Measurements from ENCODE around the gene RHOBTB1. TPM values are rescaled to one million over a fixed set of nuclear protein-coding genes. Genes with fewer than 3 reads are reported as not detected.
"Not testable (repeated sequence)": the region's sequence is repeated elsewhere in the genome, so short reads cannot be mapped to it uniquely, and the experiment has no call there.

Gene RHOBTB1
- total RNA-seq, 1 donor from 2014 or later, result 34.2 TPM

DNA sequence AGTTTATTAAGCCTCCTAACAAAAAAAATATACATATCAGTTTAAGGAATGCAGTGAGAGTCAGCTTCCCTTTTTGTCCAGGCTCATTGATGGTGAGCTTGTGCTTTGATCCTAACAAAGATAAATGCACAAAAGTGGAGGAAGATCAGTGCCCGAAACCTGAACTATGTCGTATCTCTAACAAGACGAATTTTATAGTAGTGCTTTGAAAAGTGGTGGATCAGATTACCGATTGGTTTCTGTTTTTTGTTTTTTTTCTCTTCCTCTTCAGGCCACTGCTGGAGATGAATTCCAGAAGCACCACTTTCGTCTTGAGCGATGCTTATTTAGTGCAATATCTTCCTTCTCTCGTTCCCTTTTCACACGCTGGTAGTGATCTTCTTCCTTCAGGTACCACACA, 72.8 kb downstream of the RHOBTB1 start:
- DNase-seq (ENCODE audit: extremely low read depth, low read depth, low spot score), result no peak

DNA sequence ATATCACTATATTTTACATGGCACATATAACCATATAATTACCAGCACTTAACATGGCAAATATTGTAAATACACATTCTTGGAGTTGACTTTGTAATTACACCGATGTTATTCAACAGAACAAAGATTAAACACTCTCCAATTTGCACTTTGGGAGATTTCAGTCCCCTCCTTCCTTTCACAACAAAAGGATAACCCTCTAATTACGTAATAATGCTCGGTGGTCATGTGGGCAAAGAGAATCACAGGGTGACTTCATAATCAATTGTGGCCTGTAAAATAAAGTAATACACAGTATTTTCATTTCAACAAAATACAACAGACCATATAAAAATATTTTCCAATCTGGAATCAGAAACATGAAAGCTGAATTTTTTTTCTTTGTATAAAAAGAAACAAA, 73.2 kb downstream of the RHOBTB1 start:
- no peak for DNase-seq (ENCODE audit: extremely low read depth, low read depth, low spot score)

DNA sequence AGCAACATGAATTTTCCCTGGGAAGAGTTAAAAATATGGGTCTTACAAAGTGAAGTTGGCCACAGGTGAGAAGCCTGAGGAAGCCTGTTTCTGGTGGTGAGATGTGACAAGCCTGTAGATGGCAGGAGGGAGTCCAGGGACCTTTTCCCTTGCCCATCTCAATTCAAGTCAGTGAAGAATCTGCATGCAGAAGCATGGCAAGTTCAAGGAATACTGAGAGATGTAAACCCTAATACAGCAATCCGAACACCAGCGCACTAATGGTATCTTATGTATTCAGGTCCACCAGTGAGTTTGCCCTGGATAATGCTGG, 73.6 kb downstream of the RHOBTB1 start:
- no peak for DNase-seq (ENCODE audit: extremely low read depth, low read depth, low spot score)

DNA sequence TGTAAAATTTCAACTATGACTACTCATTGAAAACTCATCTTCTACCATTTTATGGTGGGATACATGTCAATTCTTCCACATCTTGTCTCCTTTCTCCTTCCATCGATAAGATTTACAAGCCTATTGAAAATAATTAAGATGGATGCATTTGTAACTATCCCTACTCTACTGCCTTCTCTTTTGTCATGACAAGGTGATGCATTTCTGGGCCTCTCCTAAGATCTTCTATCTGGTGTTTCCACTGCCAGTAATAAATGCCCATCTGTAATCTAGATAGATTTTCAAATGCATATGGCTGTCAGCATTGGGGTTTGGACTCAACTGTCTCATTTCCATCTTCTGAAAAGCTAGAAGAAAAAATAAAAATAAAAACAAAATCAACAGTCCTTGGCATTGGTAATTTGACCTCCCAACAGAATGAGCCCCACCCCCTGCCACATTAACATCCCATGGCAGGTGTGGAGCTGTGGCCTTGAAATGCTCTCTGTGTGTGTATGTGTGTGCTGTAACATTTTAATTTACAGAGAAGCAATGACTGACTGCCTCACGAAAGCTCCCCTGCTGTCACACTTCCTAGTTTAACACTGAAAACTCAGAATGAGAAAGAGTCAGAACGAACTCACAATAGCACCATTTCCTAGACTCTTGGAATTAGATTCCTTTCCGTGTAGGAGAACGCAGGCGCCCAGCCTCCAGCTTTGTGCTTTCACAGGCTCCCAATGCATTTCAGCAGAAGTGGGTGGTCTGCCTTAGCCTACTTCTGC, 74.2 kb downstream of the RHOBTB1 start:
- no peak for DNase-seq (ENCODE audit: extremely low read depth, low read depth, low spot score)

DNA sequence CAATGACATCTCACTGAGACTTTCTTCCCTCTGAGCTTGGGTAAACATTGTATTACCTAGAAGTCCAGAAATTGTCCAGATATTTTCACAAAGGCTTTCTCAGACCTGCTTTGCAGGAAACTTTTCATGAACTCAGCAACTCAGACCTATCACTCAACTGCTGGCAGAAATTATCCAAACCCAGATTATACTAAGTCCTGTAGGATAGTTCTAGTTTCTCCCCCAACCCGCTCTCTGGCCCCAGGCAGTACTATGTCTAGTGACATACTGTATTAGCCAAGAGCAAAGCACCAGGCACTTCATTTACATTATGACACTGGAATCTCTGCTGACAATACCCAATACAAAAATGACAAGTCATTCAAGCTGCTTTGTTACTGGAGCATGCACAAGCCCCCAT, 75.0 kb downstream of the RHOBTB1 start:
- no peak for DNase-seq (ENCODE audit: extremely low read depth, low read depth, low spot score)

DNA sequence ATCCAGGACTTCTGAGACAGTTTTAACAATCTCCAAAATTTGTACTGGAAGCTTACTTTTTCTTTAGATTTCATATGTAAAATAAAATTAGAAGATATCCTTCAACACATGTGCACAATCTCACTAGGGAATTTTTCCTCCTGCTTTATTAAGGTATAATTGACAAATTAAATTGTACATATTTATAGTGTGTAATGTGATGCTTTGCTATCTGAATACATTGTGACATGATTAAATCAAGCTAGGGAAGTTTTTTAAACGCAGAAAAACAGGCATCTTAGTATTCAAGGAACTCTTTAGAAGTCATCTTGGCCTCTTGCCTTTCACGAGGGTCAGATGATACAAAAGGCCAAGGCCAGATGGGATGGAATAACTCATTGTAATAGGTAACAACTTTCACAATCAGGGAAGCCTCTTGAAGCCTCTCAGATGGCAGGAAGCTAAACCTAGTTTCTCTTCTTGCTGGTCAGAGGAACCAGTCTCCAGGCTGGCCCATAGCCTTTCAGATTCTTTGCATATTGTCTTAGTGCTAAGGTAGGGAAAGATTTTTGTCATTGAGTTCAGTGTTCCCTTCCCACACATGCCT, 78.7 kb downstream of the RHOBTB1 start:
- no peak for DNase-seq (ENCODE audit: extremely low read depth, low read depth, low spot score)

DNA sequence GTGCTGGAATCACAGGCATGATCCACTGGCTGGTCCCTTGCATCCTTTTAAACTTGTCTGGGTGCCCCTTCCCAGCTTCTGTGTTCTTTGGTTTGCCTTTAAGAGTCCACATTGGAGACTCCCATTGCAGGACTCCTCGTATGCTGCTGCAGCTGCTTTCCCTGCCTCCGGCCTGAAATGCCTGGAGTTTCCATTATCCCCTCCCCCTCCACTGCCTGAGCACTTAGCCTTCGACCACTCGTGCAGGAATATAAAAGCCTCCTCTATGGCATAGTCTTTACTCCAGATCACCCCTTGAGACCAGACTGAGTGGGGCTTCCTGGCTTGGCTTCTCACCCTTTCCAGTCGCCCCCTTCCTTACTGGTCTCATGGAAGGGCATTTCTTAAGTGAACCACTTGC, 80.2 kb downstream of the RHOBTB1 start:
- no peak for DNase-seq (ENCODE audit: extremely low read depth, low read depth, low spot score)

DNA sequence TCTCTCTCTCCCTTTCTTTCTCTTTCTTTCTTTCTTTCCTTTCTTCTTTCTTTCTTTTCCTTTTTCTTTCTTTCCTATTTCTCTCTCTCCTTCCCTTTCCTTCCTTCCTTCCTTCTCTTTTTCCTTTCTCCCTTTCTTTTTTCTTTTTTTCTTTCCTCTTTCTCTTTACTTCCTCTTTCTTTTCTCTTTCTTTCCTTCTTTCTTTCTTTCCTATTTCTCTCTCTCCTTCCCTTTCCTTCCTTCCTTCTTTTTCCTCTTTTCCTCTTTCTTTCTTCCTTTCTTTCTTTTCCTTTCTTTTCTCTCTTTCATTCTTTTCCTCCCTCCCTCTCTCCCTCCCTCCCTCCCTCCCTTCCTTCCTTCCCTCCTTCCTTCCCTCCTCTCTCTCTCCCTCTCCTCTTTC, 81.5 kb downstream of the RHOBTB1 start:
- no peak for DNase-seq (ENCODE audit: extremely low read depth, low read depth, low spot score)

DNA sequence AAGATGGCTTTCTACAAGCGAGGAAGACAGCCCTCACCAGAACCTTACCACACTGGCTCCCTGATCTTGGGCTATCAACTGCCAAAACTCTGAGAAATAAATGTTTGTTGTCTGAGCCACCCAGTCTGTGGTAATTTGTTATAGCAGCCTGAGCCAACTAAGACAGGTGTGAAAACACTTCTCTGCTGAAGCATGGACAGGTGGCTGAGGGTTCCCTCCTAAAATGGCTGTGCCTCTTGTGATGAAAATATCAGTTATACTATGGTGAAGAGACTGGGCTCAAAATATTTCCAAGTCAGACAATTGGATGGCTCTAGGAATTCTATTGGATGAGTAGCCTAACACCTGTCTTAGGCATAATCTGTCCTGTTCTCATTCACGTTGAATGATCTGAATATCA, 87.6 kb downstream of the RHOBTB1 start:
- no peak for DNase-seq (ENCODE audit: extremely low read depth, low read depth, low spot score)

DNA sequence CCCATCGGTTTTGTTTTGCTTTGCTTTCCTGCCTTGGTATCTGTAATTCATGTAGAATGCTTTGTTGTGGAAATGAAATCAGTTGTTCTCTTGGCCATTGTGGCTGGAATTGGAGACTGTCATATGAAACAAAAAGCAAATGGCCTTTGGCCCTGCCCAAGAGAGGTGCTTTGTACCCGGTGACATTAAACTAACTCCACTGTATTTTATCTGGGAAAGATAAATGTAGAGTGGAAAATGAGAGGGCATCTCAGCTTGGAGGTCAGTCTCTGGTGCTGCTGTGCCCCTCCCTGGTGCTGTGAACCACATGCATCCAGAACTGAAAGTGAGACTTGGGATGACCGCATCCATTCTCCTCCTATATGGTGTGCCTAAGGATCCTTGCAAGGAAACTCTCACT, 90.3 kb downstream of the RHOBTB1 start:
- no peak for DNase-seq (ENCODE audit: extremely low read depth, low read depth, low spot score)

DNA sequence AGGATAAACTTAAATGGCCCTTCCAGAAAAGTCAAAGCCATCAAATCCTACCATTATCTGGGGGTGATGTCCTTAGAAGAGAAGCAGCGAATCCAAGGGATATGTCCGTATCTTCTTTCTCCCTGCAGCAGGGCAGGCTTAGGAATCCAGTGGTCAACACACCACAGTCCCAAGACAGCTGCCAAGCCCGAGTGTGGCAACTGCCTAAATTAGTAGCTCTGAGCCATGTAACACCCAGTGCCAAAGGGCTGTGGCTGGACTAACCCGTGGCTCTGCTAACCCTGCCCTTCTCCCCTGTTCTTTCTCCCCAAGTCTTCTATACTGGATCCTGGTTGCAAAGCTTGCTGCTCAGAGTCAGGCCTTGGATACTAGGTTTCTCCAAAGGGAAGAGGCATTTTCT, 90.9 kb downstream of the RHOBTB1 start:
- no peak for DNase-seq (ENCODE audit: extremely low read depth, low read depth, low spot score)

DNA sequence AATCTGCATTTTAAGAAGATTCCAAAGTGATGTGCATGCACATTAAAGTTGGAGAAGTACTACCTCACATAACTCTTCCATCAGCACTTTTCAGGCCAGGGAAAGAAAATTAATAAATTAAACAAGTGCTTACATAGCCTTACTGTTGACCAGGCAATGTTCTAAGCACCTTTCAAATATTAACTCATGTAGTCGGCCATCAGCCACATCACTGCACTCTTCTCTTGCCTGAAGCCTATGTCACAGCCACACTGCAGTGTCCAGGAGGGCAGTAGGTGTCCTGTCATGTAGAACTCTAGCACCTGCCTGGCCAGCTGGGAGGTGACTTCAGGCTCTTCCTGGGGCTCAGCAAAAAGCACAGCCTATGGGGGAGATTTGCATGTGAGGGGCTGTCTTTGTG, 94.2 kb downstream of the RHOBTB1 start:
- no peak for DNase-seq (ENCODE audit: extremely low read depth, low read depth, low spot score)

DNA sequence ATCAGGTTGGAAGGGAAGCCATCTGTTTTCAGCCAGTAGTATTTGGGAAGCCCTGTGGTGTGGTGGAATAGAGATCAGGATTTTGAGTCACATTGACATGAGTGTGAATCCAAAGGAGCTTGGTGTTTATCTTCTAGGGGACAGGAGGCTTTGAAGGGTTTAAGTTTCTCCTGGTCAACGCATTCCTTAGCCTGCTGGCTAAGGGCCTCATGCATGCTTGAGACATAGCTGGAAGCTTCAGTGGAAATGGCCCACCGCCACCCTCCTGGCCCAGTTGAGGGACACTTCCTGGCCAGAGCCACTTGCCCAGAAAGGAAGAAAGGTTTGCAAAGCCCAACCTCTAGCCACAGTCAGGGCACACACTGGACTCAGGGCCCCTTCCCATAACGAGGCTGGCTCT, 94.8 kb downstream of the RHOBTB1 start:
- DNase-seq (ENCODE audit: extremely low read depth, low read depth, low spot score), result no peak

DNA sequence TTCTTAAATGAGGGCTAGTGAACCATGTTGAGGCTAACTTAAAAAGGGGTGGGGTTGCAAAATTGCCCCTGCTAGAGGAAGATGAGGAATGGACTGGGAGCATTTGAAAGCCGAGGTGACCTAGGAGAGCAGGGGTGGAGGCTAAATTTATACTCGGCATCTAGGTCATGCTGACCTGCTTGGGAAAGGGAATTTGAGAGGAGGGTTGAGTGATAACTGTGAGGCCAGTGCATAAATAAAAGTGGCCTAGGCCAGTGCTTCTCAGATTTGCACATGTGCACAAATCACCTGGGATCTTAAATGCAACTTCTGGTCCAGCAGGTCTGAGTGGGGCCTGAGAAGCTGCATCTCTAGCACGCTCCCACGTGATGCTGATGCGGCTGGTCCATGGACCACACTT, 95.3 kb downstream of the RHOBTB1 start:
- DNase-seq (ENCODE audit: extremely low read depth, low read depth, low spot score), result no peak

DNA sequence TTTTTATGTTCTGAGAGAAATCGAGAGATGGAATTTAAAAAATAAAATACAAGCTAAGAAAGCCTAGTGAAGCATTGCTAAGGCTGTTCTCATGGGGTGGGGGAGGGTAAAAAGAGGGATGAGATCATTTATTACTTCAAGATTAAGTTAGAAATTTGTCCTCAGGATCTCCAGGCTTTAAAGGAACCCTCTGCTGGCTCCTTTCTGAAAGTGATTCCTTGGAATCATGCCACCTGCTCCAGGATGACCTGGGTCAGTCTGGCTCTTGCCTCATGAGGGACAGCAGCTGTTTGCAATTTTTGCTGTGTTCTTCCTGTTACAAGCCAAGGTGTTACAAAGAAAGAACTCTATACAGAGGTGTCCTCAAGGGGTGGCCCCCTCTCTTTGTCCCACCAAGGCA, 95.9 kb downstream of the RHOBTB1 start:
- peak; percentile 7 for DNase-seq (ENCODE audit: extremely low read depth, low read depth, low spot score)

DNA sequence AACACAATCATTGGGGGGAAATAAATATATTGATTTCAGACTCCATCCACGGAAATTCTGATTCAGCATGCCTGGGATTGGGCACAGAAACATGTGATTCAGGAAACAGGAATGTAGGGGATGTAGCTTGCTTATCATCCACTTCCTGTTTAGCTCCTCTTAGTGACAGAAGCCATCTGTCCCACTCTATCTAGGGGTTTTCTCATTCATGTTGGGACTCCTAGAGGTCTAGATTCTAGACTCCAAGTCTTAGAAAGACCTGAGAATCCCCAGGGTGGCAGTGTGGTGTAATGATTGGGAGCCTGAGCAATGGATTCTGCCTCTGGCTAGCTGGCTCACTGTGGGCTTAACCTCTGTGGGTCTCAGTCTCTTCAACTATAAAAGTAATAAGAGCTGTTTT, 97.8 kb downstream of the RHOBTB1 start:
- DNase-seq (ENCODE audit: extremely low read depth, low read depth, low spot score), result peak; percentile 18

DNA sequence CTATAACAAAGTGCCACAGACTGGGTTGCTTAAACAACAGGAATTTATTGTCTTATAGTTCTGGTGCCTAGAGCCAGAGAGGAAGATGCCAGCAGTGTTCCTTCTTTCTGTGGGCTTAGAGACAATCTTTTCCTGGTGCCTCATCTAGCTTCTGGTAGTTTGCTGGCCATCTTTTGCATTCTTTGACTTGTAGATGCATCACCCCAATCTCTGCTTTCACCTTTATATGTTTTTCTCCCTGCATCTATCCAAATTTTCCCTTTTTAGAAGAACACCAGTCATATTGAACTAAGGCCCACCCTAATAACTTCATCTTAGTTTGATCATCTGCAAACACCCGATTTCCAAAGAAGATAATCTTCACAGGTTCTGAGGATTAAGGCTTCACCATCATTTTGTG, 98.9 kb downstream of the RHOBTB1 start:
- no peak for DNase-seq (ENCODE audit: extremely low read depth, low read depth, low spot score)

DNA sequence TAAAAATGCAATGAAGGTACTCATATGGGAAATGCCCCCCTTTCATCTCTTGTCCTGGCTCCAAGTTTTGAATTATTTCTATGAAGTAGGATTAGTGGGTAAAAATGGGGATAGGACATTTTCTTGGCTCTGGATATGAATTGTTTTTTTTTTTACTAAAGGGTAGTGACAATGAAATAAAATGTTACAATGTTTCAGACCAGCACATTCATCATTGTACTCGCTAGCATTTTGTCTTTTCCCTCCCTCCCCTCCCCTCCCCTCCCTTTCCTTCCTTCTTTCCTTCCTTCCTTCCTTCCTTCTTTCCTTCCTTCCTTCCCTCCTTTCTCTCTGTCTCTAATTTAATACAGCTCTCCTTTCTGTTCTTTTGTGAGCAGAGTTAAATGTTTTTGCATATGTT, 101.3 kb downstream of the RHOBTB1 start:
- no peak for DNase-seq (ENCODE audit: extremely low read depth, low read depth, low spot score)

DNA sequence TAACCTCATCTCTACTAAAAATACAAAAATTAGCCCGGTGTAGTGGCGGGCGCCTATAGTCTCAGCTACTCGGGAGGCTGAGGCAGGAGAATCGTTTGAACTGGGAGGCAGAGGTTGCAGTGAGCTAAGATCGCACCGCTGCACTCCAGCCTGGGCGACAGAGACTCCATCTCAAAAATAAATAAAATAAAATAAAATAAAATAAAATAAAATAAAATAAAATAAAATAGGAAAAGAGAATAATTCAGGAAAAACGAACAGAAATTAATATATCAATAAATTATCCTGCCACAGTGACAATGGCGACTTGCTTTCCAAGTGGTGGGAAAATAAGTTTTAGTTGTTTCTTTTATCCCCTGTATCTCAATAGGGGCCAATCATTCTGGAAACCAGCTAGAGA, 102.8 kb downstream of the RHOBTB1 start:
- not testable (repeated sequence) for DNase-seq (ENCODE audit: extremely low read depth, low read depth, low spot score)

DNA sequence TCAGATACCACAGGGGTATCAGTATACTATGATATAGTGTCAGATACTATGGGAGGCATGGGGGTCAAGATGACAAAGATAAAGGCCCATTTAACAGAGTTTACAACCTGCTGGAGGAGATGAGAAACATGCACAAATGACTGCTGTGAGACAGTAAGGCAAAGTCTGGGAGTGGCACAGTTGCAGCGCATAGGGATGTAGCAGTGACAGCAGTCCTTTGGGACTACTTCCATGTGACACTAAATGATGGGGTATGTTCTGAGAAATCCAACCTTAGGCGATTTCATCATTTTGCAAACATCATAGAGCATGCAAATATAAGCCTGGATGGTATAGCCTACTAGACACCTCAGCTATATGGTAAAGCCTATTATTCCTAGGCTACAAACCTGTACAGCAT, 108.9 kb downstream of the RHOBTB1 start:
- no peak for DNase-seq (ENCODE audit: extremely low read depth, low read depth, low spot score)

DNA sequence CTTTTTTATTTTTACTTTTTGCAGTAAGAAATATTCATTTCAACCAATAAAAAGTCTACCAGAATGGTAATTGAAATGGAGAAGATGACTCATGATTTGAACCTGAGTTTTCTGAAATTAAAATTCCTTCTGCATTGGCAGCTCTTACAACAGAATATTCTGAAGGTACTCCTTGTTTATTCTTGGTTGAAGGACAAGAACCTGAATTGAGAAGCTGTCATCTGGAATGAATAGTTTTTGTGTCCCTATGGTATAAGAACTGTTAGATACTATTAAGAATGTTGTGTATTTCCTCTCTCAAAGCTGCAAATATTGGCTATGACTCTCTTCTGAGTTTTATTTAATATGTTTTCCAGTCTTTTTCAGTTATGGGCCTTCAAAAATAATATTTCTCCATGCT, 109.6 kb downstream of the RHOBTB1 start:
- DNase-seq (ENCODE audit: extremely low read depth, low read depth, low spot score), result no peak

DNA sequence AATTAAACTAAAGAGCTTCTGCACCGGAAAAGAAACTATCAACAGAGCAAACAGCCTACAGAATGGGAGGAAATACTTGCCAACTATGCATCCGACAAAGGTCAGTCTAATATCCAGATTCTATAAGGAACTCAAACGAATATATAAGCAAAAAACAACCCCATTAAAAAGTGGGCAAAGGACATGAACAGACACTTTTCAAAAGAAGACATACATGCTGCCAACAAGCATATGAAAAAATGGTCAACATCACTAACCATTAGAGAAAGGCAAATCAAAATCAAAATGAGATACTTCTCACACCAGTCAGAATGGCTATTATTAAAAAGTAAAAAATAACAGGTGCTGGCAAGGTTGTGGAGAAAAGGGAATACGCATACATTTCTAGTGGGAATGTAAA, 111.8 kb downstream of the RHOBTB1 start:
- not testable (repeated sequence) for DNase-seq (ENCODE audit: extremely low read depth, low read depth, low spot score)

DNA sequence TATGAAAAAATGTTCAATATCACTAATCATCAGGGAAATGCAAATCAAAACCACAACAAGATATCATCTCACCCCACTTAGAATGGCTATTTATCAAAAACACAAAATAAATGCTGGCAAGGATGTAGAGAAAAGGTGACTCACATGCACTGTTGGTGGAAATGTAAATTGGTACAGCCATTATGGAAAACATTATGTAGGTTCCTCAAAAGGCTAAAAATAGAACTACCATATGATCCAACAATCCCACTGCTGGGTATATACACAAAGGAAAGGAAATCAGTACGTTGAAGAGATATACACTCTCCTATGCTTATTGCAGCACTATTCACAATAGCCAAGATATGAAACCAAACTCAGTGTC, 115.5 kb downstream of the RHOBTB1 start:
- DNase-seq (ENCODE audit: extremely low read depth, low read depth, low spot score), result peak; percentile 82
